PC-3 (cell line): ENCODE measurements around the gene SALL4. TPM values are rescaled to one million over a fixed set of nuclear protein-coding genes. Genes with fewer than 3 reads are reported as not detected.

Experiments used
- ATAC-seq: fragments of 200-7000 bp; cut with Tn5 transposase; 2 replicates; pipeline ENCODE4 v1.9.1; 2020; ENCODE audit warnings: mild to moderate bottlenecking, moderate library complexity
- BruUV-seq: library from RNA; stranded (reverse); fragments of 400-500 nt; replicated peaks from 2 replicates; lab custom pipeline; 2021; lab: Mats Ljungman, UMichigan
- CTCF ChIA-PET: fragments of 300-600 bp; sonication (Branson Sonifier 250); formaldehyde crosslinking; loops from one replicate; lab custom pipeline; 2022; ENCODE audit warnings: antibody characterized with exemption; lab: Charles Lee
- POLR2A ChIA-PET: fragments of 300-600 bp; sonication (Branson Sonifier 250); formaldehyde crosslinking; loops from one replicate; lab custom pipeline; 2022; ENCODE audit warnings: antibody characterized with exemption; ENCODE audit not compliant: unreplicated experiment; lab: Charles Lee
- DNase-seq: peaks from one replicate; pipeline ENCODE4 v3.0.0-alpha.2; 2015
- H2AFZ ChIP-seq: fragments of 300-600 bp; sonication (generic); 2 replicates; pipeline ENCODE4 v1.6.0; 2016; ENCODE audit warnings: antibody characterized with exemption, low read length
- H3F3A ChIP-seq: fragments of 300-600 bp; sonication (generic); one replicate; pipeline ENCODE4 v1.6.0; 2017; ENCODE audit warnings: antibody characterized with exemption, low read length, control low read depth, mild to moderate bottlenecking; ENCODE audit not compliant: unreplicated experiment
- H3K27ac ChIP-seq: fragments of 300-600 bp; sonication (generic); 2 replicates; pipeline ENCODE4 v1.5.1; 2016; ENCODE audit warnings: mild to moderate bottlenecking, low read length
- H3K27me3 ChIP-seq: fragments of 300-600 bp; sonication (generic); 2 replicates; pipeline ENCODE4 v1.6.1; 2016; ENCODE audit warnings: low read length, mixed read lengths
- H3K36me3 ChIP-seq: fragments of 300-600 bp; sonication (generic); 2 replicates; pipeline ENCODE4 v1.6.1; 2016; ENCODE audit warnings: low read depth, mixed run types, low read length, mixed read lengths
- H3K4me1 ChIP-seq: fragments of 300-600 bp; sonication (generic); 2 replicates; pipeline ENCODE4 v1.5.1; 2016; ENCODE audit warnings: low read length; ENCODE audit not compliant: insufficient read depth
- H3K4me2 ChIP-seq: fragments of 300-600 bp; sonication (generic); 2 replicates; pipeline ENCODE4 v1.6.0; 2016; ENCODE audit warnings: low read length
- H3K4me3 ChIP-seq: fragments of 300-600 bp; sonication (generic); 2 replicates; pipeline ENCODE4 v1.5.1; 2016; ENCODE audit warnings: mild to moderate bottlenecking, low read length, mixed read lengths
- H3K79me2 ChIP-seq: fragments of 300-600 bp; sonication (generic); 2 replicates; pipeline ENCODE4 v1.6.1; 2017; ENCODE audit warnings: low read length, mixed read lengths
- H3K9ac ChIP-seq: fragments of 300-600 bp; sonication (generic); 2 replicates; pipeline ENCODE4 v1.6.0; 2016; ENCODE audit warnings: mild to moderate bottlenecking, low read length
- H3K9me2 ChIP-seq: fragments of 300-600 bp; sonication (generic); replicated peaks from 2 replicates; pipeline ENCODE4 v1.6.1; 2016; ENCODE audit warnings: mixed run types, low read length, mixed read lengths
- H3K9me3 ChIP-seq: fragments of 300-600 bp; sonication (generic); 2 replicates; pipeline ENCODE4 v1.6.1; 2016; ENCODE audit warnings: low read length, mixed read lengths
- H4K20me1 ChIP-seq: fragments of 300-600 bp; sonication (generic); 2 replicates; pipeline ENCODE4 v1.6.1; 2016; ENCODE audit warnings: low read length, mixed read lengths
- CTCF ChIP-seq: fragments of 300-600 bp; sonication (generic); conservative IDR thresholded peaks from 2 replicates; pipeline ENCODE4 v1.5.1; 2017; ENCODE audit warnings: antibody characterized with exemption, low read depth, mild to moderate bottlenecking, low read length
- EZH2 ChIP-seq: fragments of 300-600 bp; sonication (generic); IDR thresholded peaks from one replicate; pipeline ENCODE4 v1.6.1; 2017; ENCODE audit warnings: antibody characterized with exemption, mild to moderate bottlenecking, low read length; ENCODE audit not compliant: unreplicated experiment
- EZH2phosphoT487 ChIP-seq: fragments of 300-600 bp; sonication (generic); IDR thresholded peaks from 2 replicates; pipeline ENCODE4 v1.6.1; 2018; ENCODE audit warnings: mild to moderate bottlenecking, antibody characterized with exemption, low read length, borderline replicate concordance
- intact Hi-C: fragments of 100-400 bp; cut with micrococcal nuclease; formaldehyde crosslinking; loops from 2 replicates; pipeline ENCODE4 v1.9.0; 2023
- total RNA-seq: library from RNA; depleted of rRNA; stranded (reverse); fragments of >200 nt; gene quantifications from 2 replicates; pipeline ENCODE4 v1.2.3, GENCODE V29; 2014

The SALL4 gene
- total RNA-seq, 1 experiment from 2014 or later, result 3.1 TPM

- no peak for ATAC-seq
- no peak for TF ChIP-seq CTCF
- TF ChIP-seq EZH2, result no peak
- no peak for TF ChIP-seq EZH2phosphoT487
- no peaks in the 10 kb centered on the region for H3K9me2 ChIP-seq
- no peaks in the 10 kb centered on the region for H3K27me3 ChIP-seq
- ChIA-PET POLR2A (no interaction called here), CTCF (no interaction called here)
- no TSS peak for BruUV-seq
- H3K36me3 ChIP-seq, result 0 out of 2 replicates have a peak, but pooled peaks cover 3% of the 10 kb centered on the region
- H3K4me2 ChIP-seq, result no peak overlapping the region
- H3K79me2 ChIP-seq, result no peaks in the 10 kb centered on the region
- H3K9me3 ChIP-seq, result peaks cover 11% of the 10 kb centered on the region; the same call in 1 of the 2 replicates
- H3K27ac ChIP-seq, result no peak overlapping the region
- no peaks in the 10 kb centered on the region for H3F3A ChIP-seq
- no peaks in the 10 kb centered on the region for H4K20me1 ChIP-seq
- no peaks in the 10 kb centered on the region for H3K4me1 ChIP-seq
- H3K4me3 ChIP-seq, result no peak overlapping the region
- no peak overlapping the region for H2AFZ ChIP-seq
- intact Hi-C loops, result no loop called here
- no peak overlapping the region for H3K9ac ChIP-seq
- no peak for DNase-seq
These were observed 27.1 kb downstream of the SALL4 start for GRCh38 chr20:51775241-51775640.

- Histone ChIP-seq H2AFZ (no peak overlapping the region), H3K9me3 (no peaks in the 10 kb centered on the region), H3K27me3 (no peaks in the 10 kb centered on the region), H3K4me2 (no peak overlapping the region), H3K36me3 (no peaks in the 10 kb centered on the region), H4K20me1 (no peaks in the 10 kb centered on the region), H3F3A (no peaks in the 10 kb centered on the region), H3K9ac (no peak overlapping the region), H3K79me2 (peaks cover 6% of the 10 kb centered on the region), H3K27ac (no peak overlapping the region), H3K4me3 (no peak overlapping the region), H3K9me2 (no peaks in the 10 kb centered on the region), H3K4me1 (peaks cover 4% of the 10 kb centered on the region; the same call in 1 of the 2 replicates)
- ChIA-PET POLR2A (no interaction called here), CTCF (no interaction called here)
- no peak for DNase-seq
- intact Hi-C loops, result no loop called here
- no TSS peak for BruUV-seq
- ATAC-seq, result no peak
- TF ChIP-seq EZH2phosphoT487, result no peak
- TF ChIP-seq EZH2, result no peak
- no peak for TF ChIP-seq CTCF
These were observed 30.1 kb downstream of the SALL4 start for GRCh38 chr20:51772236-51772635.

- Histone ChIP-seq H3K9me2 (no peaks in the 10 kb centered on the region), H3K4me2 (no peak overlapping the region), H3K36me3 (no peaks in the 10 kb centered on the region), H3K4me3 (no peak overlapping the region), H4K20me1 (no peaks in the 10 kb centered on the region), H3K4me1 (peaks cover 9% of the 10 kb centered on the region), H3F3A (no peaks in the 10 kb centered on the region), H3K9me3 (no peaks in the 10 kb centered on the region), H2AFZ (no peak overlapping the region), H3K9ac (no peak overlapping the region), H3K27me3 (no peaks in the 10 kb centered on the region), H3K27ac (no peak overlapping the region), H3K79me2 (peaks cover 23% of the 10 kb centered on the region)
- ChIA-PET POLR2A (no interaction called here), CTCF (no interaction called here)
- BruUV-seq, result no TSS peak
- TF ChIP-seq EZH2, result no peak
- TF ChIP-seq CTCF, result no peak
- TF ChIP-seq EZH2phosphoT487, result no peak
- intact Hi-C loops, result loop anchor here (5.0 kb wide), 1 partner anchor 133 kb away; no protein-coding TSS in a partner anchor
- no peak for ATAC-seq
- no peak for DNase-seq
These were observed 32.2 kb downstream of the SALL4 start for GRCh38 chr20:51769976-51770615.
